ENCODE results near the gene APLN.

GRCh38 chrX:129678614-129679195 is 23.9 kb upstream of the APLN start:
- TF ChIP-seq CTCF (IDR thresholded peaks at IDR 0.05 in 2 of 3, conservative IDR thresholded peaks at IDR 0.05 in 1 of 3; ENCODE audit: insufficient read depth in 2 of 3, low read depth in 1 of 3, low read length in 3 of 3) (no peak), ATF3 (IDR thresholded peaks at IDR 0.05) (no peak), ATF3 (CRISPR knock-in tag; conservative IDR thresholded peaks at IDR 0.05) (no peak)
